HUES6 (cell line): Measurements from ENCODE around the gene CD81.

Experiments
- H3K27ac ChIP-seq: 2 replicates; pipeline ENCODE4 v1.7.0; 2013; ENCODE audit warnings: low read depth, mild to moderate bottlenecking, low read length, inconsistent platforms
- H3K27me3 ChIP-seq: 2 replicates; pipeline ENCODE4 v1.6.1; 2013; ENCODE audit warnings: low read length; ENCODE audit not compliant: control insufficient read depth, insufficient read depth
- H3K36me3 ChIP-seq: 2 replicates; pipeline ENCODE4 v1.6.1; 2013; ENCODE audit warnings: low read length; ENCODE audit not compliant: control insufficient read depth, insufficient read depth
- H3K4me1 ChIP-seq: 2 replicates; pipeline ENCODE4 v1.6.1; 2013; ENCODE audit warnings: low read length; ENCODE audit not compliant: control insufficient read depth, insufficient read depth
- H3K4me3 ChIP-seq: 2 replicates; pipeline ENCODE4 v1.5.1; 2013; ENCODE audit warnings: low read depth, low read length
- H3K9ac ChIP-seq: one replicate; pipeline ENCODE4 v1.6.1; 2013; ENCODE audit warnings: mild to moderate bottlenecking, low read length
- H3K9me3 ChIP-seq: 2 replicates; pipeline ENCODE4 v1.6.1; 2013; ENCODE audit warnings: low read depth, low read length; ENCODE audit not compliant: control insufficient read depth, insufficient read depth

CD81 gene

DNA sequence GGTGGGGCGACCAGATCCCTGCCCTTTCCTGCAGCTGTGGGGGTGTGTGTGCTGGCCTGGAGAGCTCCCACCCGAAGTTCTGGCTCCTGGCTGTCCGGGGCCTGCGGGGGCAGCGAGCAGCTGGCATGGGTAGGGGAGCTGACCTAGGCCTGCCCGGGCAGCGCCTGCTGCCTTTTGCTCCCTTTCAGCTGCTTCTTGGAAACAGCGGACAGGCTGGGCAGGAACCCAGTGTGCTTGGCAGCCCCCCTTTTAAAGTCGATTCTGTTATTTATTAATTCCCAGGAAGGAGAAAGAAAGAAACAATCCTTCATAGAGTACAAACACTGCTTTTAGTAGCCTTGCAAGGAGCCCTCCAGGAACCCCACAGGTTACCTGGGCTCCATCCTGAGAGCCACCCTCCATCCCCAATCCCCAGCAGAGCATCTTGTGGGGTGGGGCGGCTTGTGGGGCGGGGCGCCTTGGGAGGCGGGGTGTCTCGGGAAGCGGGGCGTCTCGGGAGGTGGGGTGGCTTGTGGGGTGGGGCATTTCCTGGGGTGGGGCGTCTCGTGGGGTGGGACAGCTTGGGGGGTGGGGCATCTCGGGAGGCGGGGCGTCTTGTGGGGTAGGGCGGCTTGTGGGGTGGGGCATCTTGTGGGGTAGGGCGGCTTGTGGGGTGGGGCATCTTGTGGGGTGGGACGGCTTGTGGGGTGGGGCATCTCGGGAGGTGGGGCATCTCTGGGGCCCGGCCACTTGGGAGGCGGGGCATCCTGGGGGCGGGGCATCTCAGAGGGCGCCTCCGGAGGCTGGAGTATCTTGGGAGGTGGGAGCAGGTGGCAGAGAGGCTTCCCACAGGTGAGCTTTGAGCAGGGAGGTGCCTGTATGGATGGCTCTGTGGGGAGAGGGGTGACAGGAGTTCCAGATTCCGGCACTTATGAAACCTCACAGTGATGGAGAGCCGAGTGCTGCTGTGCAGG is 7.0 kb downstream of the CD81 start:
- Histone ChIP-seq H3K9ac (no peak overlapping the region), H3K4me1 (peaks cover 73% of the 10 kb centered on the region), H3K27me3 (no peaks in the 10 kb centered on the region), H3K4me3 (no peak overlapping the region), H3K27ac (no peak overlapping the region), H3K9me3 (no peaks in the 10 kb centered on the region), H3K36me3 (peaks cover 30% of the 10 kb centered on the region; the same call in 1 of the 2 replicates)

- no peak overlapping the region for H3K9ac ChIP-seq
- H3K4me1 ChIP-seq = peaks cover 75% of the 10 kb centered on the region
- no peak overlapping the region for H3K4me3 ChIP-seq
- no peaks in the 10 kb centered on the region for H3K9me3 ChIP-seq
- H3K27ac ChIP-seq = no peak overlapping the region
- no peaks in the 10 kb centered on the region for H3K27me3 ChIP-seq
- peaks cover 28% of the 10 kb centered on the region; the same call in 1 of the 2 replicates for H3K36me3 ChIP-seq
These were observed 8.3 kb downstream of the CD81 start for GRCh38 chr11:2385156-2386151.

DNA sequence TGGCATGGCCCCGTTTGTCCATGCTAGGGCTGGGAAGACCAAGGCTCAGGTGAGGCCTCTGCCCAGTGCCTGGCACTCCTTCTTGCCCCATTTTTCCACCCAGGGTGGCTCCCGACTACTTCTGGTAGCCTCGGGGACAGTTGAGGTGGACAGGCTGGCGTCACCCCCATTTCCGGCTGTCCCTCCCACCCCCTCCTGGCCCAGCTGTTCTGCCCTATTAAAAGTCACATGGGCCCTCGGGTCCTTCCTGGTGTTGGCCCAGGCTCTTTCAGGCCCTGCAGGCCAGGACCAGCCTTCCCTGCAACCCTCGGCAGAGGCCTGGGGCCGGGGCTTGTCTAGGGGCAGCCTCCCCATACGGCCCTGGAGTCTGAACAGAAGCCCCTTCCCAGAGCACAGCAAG is 9.5 kb downstream of the CD81 start:
- Histone ChIP-seq H3K4me1 (peaks cover 65% of the 10 kb centered on the region), H3K9me3 (no peaks in the 10 kb centered on the region), H3K27me3 (no peaks in the 10 kb centered on the region), H3K9ac (no peak overlapping the region), H3K27ac (no peak overlapping the region), H3K4me3 (no peak overlapping the region), H3K36me3 (peaks cover 28% of the 10 kb centered on the region)

DNA sequence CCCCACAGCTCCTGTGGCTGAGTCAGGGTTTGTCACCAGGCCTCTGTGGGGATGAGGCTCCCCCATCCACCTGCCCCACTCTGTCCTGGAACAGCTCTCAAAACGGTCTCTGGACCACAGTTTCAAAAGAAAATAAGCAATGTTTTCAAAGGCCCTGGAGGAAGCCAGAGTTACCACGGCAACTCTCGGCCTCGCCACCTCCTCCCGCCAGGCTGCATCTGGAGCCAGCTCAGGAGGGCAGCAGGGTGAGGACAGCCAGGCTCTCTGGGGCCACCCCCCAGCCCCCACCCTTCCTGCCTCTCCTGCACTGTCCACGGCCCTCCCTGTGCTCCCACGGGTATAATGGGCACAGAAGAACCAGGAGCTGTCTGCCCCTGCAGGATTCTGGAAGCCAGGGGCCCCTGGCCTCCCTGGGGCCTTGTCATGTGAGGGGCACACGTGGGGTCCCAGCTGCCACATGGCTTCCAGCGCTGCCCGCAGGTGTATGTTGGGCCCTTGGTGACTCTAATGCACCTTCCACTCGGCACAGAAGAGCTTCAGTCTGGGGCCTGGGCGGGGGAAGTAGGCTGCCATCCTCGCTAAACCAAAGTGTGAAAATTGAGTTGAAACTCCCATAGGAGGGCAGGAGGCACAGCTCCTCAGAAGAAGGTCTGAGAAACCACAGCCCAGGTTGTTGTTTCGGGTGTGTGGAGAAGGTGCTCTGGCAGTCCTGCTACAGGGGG is 10.3 kb downstream of the CD81 start:
- no peak overlapping the region for H3K27ac ChIP-seq
- H3K4me3 ChIP-seq = no peak overlapping the region
- H3K9ac ChIP-seq = no peak overlapping the region

DNA sequence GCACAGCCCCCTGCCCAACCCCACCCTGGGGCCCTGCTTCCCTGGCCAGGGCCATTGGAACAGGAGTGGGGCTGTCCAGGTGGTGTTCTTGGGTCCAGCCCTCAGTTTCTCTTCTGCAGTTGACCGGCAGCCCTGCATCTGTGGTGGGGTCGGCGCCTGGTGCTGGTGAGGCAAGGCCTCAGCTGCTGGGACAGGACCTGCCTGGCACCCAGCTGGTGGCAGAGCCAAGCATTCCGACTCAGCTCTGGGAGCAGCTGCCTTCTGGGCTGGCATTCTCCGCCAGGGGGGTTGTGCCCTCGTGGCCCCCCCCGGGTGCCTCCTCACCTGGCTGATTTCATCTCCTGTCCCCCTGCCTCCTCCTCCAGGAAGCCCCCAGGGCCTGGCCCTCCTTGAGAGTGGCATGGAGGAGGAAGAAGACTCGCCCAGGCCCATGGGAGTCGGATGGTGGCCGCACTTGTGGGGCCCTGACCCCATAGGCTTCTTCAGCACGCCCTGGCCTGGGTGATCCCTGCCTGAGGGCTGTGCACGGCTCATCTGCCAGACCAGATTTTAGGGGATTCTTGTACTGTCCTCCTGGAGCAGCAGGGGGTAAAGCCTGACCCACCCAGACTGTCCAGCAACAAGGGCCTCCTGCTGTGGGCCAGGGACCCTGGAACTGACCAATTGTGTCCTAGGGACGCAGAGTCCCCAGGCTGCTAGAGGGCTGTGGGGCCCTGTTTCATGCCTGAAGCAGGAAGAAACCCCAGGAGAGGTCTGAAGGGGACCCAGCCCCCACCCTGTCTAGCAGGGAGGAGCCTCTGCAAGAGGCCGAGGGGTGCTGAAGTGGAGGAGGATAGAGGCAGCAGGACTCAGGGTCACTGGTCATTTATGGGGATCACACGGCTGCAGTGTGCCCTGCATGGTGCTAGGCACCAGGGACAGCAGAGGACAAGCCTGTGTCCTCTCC is 11.6 kb downstream of the CD81 start:
- Histone ChIP-seq H3K36me3 (peaks cover 43% of the 10 kb centered on the region), H3K4me3 (no peak overlapping the region)

More for the DNA sequence above, 10.3 kb downstream of the CD81 start:
- Histone ChIP-seq H3K36me3 (peaks cover 34% of the 10 kb centered on the region), H3K9me3 (no peaks in the 10 kb centered on the region), H3K27me3 (no peaks in the 10 kb centered on the region), H3K4me1 (peaks cover 57% of the 10 kb centered on the region)

GRCh38 chr11:2389377-2390026 is 12.4 kb downstream of the CD81 start:
- H3K27ac ChIP-seq = no peak overlapping the region
- H3K9me3 ChIP-seq = no peaks in the 10 kb centered on the region
- H3K36me3 ChIP-seq = peaks cover 50% of the 10 kb centered on the region
- H3K27me3 ChIP-seq = no peaks in the 10 kb centered on the region
- H3K4me1 ChIP-seq = peaks cover 42% of the 10 kb centered on the region
- peak overlapping the region; percentile 58 for H3K9ac ChIP-seq
- H3K4me3 ChIP-seq = no peak overlapping the region

More for the DNA sequence above, 11.6 kb downstream of the CD81 start:
- Histone ChIP-seq H3K9me3 (no peaks in the 10 kb centered on the region), H3K27ac (0 out of 2 replicates have a peak overlapping the region, but pooled peaks have one; percentile 20), H3K4me1 (peaks cover 44% of the 10 kb centered on the region), H3K9ac (peak overlapping the region; percentile 11), H3K27me3 (no peaks in the 10 kb centered on the region)

DNA sequence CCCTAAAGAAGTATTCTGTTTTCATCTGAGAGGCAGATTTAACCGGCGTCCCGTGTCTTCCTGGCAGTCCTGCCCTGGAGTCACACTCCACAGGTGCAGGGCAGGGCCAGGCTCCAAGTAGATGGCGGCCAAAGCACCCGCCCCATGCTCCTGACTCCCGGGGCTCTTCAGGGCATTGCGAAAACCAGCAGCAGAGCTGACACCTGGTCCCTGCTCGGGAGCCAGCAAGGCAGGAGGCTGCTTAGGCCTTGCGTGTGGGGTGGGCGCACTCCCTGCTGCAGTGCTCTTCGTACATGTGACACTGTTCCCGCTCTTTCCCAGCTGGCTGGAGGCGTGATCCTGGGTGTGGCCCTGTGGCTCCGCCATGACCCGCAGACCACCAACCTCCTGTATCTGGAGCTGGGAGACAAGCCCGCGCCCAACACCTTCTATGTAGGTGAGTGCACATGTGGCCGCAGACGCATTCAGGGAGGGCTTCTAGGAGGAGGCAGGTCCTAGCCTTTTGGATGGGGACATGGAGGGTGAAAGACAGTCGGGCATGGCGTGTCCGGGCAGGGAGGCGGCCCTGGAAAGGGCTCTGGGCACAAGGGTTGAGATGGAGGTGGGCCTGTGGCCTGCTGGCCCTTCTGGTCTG is 13.1 kb downstream of the CD81 start:
- Histone ChIP-seq H3K27ac (peak overlapping the region; percentile 45; the same call in 1 of the 2 replicates), H3K9me3 (no peaks in the 10 kb centered on the region), H3K4me3 (no peak overlapping the region), H3K4me1 (peaks cover 37% of the 10 kb centered on the region), H3K36me3 (peaks cover 49% of the 10 kb centered on the region), H3K9ac (peak overlapping the region; percentile 58), H3K27me3 (no peaks in the 10 kb centered on the region)

DNA sequence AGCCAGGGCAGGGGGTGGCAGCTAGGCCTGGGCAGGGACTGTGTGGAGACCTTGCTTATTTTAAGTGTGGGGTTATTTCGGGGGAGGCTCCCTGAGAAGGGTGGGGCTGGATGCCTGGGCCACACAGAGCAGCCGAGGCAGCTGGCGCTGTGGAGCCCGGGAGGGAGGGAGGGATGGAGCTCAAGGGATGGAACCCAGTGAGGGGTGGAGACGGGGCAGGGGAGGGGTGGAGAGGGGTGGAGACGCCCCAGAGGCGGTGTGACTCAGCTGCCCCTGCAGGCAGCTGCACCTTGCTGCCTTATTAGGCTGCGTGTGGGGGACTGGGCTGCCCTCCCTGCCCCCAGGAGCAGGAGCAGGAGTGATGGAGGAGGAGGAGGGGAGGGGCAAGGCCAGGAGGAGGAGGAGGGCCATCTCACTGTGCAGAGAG is 13.6 kb downstream of the CD81 start:
- Histone ChIP-seq H3K27me3 (no peaks in the 10 kb centered on the region), H3K4me3 (no peak overlapping the region), H3K4me1 (peaks cover 37% of the 10 kb centered on the region), H3K9ac (peak overlapping the region; percentile 58), H3K27ac (peak overlapping the region; percentile 85; the same call in 1 of the 2 replicates), H3K36me3 (peaks cover 50% of the 10 kb centered on the region), H3K9me3 (no peaks in the 10 kb centered on the region)
